Heart left ventricle (tissue), 13 donors: ENCODE results near the gene ICAM4.

Experiments
- POLR2A ChIP-seq, 2 donors: fragments of 450-650 bp; IDR thresholded peaks; one replicate each; pipeline ENCODE4 v1.6.1; 2017; ENCODE audit warnings: antibody characterized with exemption in 2 of 2, mild to moderate bottlenecking in 2 of 2, moderate library complexity in 2 of 2
- TF ChIP-seq, protein P1 (sequence below), 12 donors: fragments of 200-600 bp; sonication (generic) in 4 of 12; IDR thresholded peaks; one replicate each; pipeline versions ENCODE4 v1.5.0 to v1.8.0; 2018 to 2022; ENCODE audit warnings: antibody characterized with exemption in 12 of 12, mild to moderate bottlenecking in 5 of 12
- donor health status: ischemic (EF 13 %, LVEDD 7.1; RV severe dilation, severe dysfunction).
- donor health status: DM: no; HTN: yes; CAD: no.
- donor health status: DM: no; HTN: no; CAD: no.
- donor health status: ischemic (EF 25% LVEDD 6.9; RV normal size, moderate dysfunction).
- donor health status: ischemic (EF 25% LVEDD 5.7; RV mildly dilated, moderate dysfunction).
- donor health status: ischemic (EF 35%, LVEDD 5.7; RV mildly dilated, moderate dysfunction).
- donor health status: nonischemic (EF 11% LVEDD 7.7; RV severe dilation, severe dysfunction).
- donor health status: DM: yes; HTN: yes; CAD: no.
- donor health status: PGD.
- donor health status: ischemic (EF 29% LVEDD 5.4; RV normal size, mild dysfunction).
- donor health status: nonischemic (EF 23%, LVEDD 6.1; RV moderate dilation, normal function).

DNA sequence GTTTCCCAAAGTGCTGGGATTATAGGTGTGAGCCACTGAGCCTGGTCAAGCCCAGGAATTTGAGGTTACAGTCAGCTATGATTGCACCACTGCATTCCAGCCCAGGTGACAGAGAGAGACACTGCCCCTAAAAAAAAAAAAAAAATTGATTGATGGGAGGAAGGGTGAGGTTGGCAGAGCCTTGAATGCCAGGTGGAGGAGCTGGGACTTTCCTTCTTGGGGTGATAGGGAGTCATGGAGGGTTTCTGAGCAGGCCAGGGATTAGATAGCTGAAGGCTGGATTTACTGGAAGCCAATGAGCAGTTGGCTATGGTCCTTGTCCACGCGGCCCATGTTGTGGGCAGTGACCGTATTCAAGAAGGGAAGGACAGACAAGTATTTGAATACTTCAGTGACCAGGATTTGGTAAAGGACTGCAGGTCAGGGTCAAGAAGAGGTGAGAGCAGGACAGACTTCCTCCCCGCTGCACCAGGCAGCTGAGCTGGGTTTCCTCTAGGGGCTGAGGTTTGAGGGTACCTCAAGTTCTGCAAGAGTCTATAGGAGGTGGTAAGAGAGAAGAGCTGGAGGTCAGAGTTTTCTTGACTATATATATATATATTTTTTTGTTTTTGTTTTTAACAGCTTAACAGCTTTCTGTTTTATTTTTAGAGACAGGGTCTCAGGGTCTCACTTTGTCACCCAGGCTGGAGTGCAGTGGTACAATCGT is 6.9 kb upstream of the ICAM4 start:
- TF ChIP-seq, protein P1, sequence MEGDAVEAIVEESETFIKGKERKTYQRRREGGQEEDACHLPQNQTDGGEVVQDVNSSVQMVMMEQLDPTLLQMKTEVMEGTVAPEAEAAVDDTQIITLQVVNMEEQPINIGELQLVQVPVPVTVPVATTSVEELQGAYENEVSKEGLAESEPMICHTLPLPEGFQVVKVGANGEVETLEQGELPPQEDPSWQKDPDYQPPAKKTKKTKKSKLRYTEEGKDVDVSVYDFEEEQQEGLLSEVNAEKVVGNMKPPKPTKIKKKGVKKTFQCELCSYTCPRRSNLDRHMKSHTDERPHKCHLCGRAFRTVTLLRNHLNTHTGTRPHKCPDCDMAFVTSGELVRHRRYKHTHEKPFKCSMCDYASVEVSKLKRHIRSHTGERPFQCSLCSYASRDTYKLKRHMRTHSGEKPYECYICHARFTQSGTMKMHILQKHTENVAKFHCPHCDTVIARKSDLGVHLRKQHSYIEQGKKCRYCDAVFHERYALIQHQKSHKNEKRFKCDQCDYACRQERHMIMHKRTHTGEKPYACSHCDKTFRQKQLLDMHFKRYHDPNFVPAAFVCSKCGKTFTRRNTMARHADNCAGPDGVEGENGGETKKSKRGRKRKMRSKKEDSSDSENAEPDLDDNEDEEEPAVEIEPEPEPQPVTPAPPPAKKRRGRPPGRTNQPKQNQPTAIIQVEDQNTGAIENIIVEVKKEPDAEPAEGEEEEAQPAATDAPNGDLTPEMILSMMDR (IDR thresholded peaks at IDR 0.05): no peak
- no peak for TF ChIP-seq POLR2A (IDR thresholded peaks at IDR 0.05)
